DOHH2 (cell line): ENCODE data around the gene ASMTL.

Source experiments
- H3F3A ChIP-seq: fragments of 200-600 bp; sonication (generic), shearing (Covaris generic); 2 replicates; pipeline ENCODE4 v1.6.0; 2016; ENCODE audit warnings: antibody characterized with exemption, mild to moderate bottlenecking; ENCODE audit not compliant: control insufficient read depth, insufficient read depth
- H3K27ac ChIP-seq: fragments of 200-600 bp; sonication (generic); 2 replicates; pipeline ENCODE4 v1.5.1; 2014; ENCODE audit warnings: low read depth, mild to moderate bottlenecking, low read length, moderate library complexity
- H3K27me3 ChIP-seq: fragments of 200-600 bp; sonication (generic); 2 replicates; pipeline ENCODE4 v1.6.1; 2014; ENCODE audit warnings: mild to moderate bottlenecking, low read length, mixed read lengths; ENCODE audit not compliant: control insufficient read depth
- H3K36me3 ChIP-seq: fragments of 200-600 bp; sonication (generic); 2 replicates; pipeline ENCODE4 v1.6.1; 2014; ENCODE audit warnings: mild to moderate bottlenecking, low read length, moderate library complexity, mixed read lengths; ENCODE audit not compliant: control insufficient read depth
- H3K4me1 ChIP-seq: fragments of 200-600 bp; sonication (generic); 2 replicates; pipeline ENCODE4 v1.6.1; 2014; ENCODE audit warnings: mild to moderate bottlenecking, low read length, mixed read lengths; ENCODE audit not compliant: control insufficient read depth
- H3K4me2 ChIP-seq: fragments of 200-600 bp; sonication (generic); 2 replicates; pipeline ENCODE4 v1.6.0; 2014; ENCODE audit warnings: mild to moderate bottlenecking, low read length, moderate library complexity
- H3K4me3 ChIP-seq: fragments of 200-600 bp; sonication (generic); 2 replicates; pipeline ENCODE4 v1.5.1; 2014; ENCODE audit warnings: mild to moderate bottlenecking, low read length, mixed read lengths
- H3K79me2 ChIP-seq: fragments of 200-600 bp; sonication (generic); 2 replicates; pipeline ENCODE4 v1.6.1; 2014; ENCODE audit warnings: mild to moderate bottlenecking, low read length, mixed read lengths; ENCODE audit not compliant: control insufficient read depth
- H3K9me2 ChIP-seq: fragments of 200-600 bp; sonication (generic); replicated peaks from 2 replicates; pipeline ENCODE4 v1.6.1; 2014; ENCODE audit warnings: mild to moderate bottlenecking, low read length, mixed read lengths; ENCODE audit not compliant: control insufficient read depth
- H3K9me3 ChIP-seq: fragments of 200-600 bp; sonication (generic); 2 replicates; pipeline ENCODE4 v1.6.1; 2014; ENCODE audit warnings: antibody characterized with exemption, low read length, mixed read lengths; ENCODE audit not compliant: control insufficient read depth, insufficient read depth
- H4K20me1 ChIP-seq: fragments of 200-600 bp; sonication (generic); 2 replicates; pipeline ENCODE4 v1.6.0; 2014; ENCODE audit warnings: low read depth, mild to moderate bottlenecking, antibody characterized with exemption, low read length, moderate library complexity; ENCODE audit not compliant: control insufficient read depth, insufficient read depth
- CTCF ChIP-seq: fragments of 200-600 bp; sonication (generic); IDR thresholded peaks from one replicate; pipeline ENCODE4 v1.5.1; 2014; ENCODE audit warnings: antibody characterized with exemption, mild to moderate bottlenecking, low read depth, low read length; ENCODE audit not compliant: poor library complexity, severe bottlenecking
- EZH2phosphoT487 ChIP-seq: fragments of 200-600 bp; sonication (generic); IDR thresholded peaks from 2 replicates; pipeline ENCODE4 v1.6.1; 2017; ENCODE audit warnings: borderline replicate concordance, mild to moderate bottlenecking, antibody characterized with exemption, low read length, moderate library complexity, mixed read lengths

ASMTL gene

GRCh38 chrX:1472975-1473374 lies 20.3 kb upstream of the ASMTL start:
- H4K20me1 ChIP-seq, result no peaks in the 10 kb centered on the region
- H3K27me3 ChIP-seq, result no peaks in the 10 kb centered on the region
- H3K36me3 ChIP-seq, result peaks cover 82% of the 10 kb centered on the region
- H3K4me3 ChIP-seq, result no peak overlapping the region
- H3F3A ChIP-seq, result peaks cover 38% of the 10 kb centered on the region
- no peaks in the 10 kb centered on the region for H3K9me2 ChIP-seq
- H3K79me2 ChIP-seq, result peaks cover 85% of the 10 kb centered on the region
- H3K4me2 ChIP-seq, result peak overlapping the region; percentile 31; the same call in 1 of the 2 replicates
- H3K9me3 ChIP-seq, result no peaks in the 10 kb centered on the region
- H3K27ac ChIP-seq, result no peak overlapping the region
- peaks cover 82% of the 10 kb centered on the region for H3K4me1 ChIP-seq
- TF ChIP-seq EZH2phosphoT487 (no peak), CTCF (no peak)

- peak overlapping the region; percentile 45 for H3K4me2 ChIP-seq
- TF ChIP-seq EZH2phosphoT487 (no peak), CTCF (peak; percentile 38)
- H3K4me3 ChIP-seq, result peak overlapping the region; percentile 50
Observed at GRCh38 chrX:1468250-1468772, 15.6 kb upstream of the ASMTL start.

GRCh38 chrX:1466971-1467561 lies 14.4 kb upstream of the ASMTL start:
- TF ChIP-seq EZH2phosphoT487 (no peak), CTCF (no peak)
- H3K27me3 ChIP-seq, result no peaks in the 10 kb centered on the region
- peaks cover 85% of the 10 kb centered on the region for H3K4me1 ChIP-seq
- H3K36me3 ChIP-seq, result peaks cover 83% of the 10 kb centered on the region
- peak overlapping the region; percentile 32 for H3K4me3 ChIP-seq
- H4K20me1 ChIP-seq, result peaks cover 21% of the 10 kb centered on the region
- H3K27ac ChIP-seq, result peak overlapping the region; percentile 94
- peaks cover 62% of the 10 kb centered on the region for H3F3A ChIP-seq
- H3K79me2 ChIP-seq, result peaks cover 71% of the 10 kb centered on the region
- H3K9me3 ChIP-seq, result no peaks in the 10 kb centered on the region
- no peaks in the 10 kb centered on the region for H3K9me2 ChIP-seq
- peak overlapping the region; percentile 45 for H3K4me2 ChIP-seq

More at GRCh38 chrX:1468250-1468772, 15.6 kb upstream of the ASMTL start:
- Histone ChIP-seq H3K27me3 (no peaks in the 10 kb centered on the region), H3K79me2 (peaks cover 81% of the 10 kb centered on the region), H3K9me2 (no peaks in the 10 kb centered on the region), H3K27ac (peak overlapping the region; percentile 94), H4K20me1 (peaks cover 21% of the 10 kb centered on the region), H3K9me3 (no peaks in the 10 kb centered on the region), H3K4me1 (peaks cover 94% of the 10 kb centered on the region), H3K36me3 (peaks cover 83% of the 10 kb centered on the region), H3F3A (peaks cover 51% of the 10 kb centered on the region)
